HG02981 (cell line): ENCODE measurements around the gene KLF6.

Experiments used
- ATAC-seq: cut with Tn5 transposase; IDR thresholded peaks from one replicate; pipeline ENCODE4 v1.9.1; 2021; ENCODE audit warnings: mild to moderate bottlenecking, moderate library complexity; ENCODE audit not compliant: unreplicated experiment

Gene KLF6

GRCh38 chr10:3812141-3812540, 27.1 kb upstream of the KLF6 start:
- no peak for ATAC-seq

DNA sequence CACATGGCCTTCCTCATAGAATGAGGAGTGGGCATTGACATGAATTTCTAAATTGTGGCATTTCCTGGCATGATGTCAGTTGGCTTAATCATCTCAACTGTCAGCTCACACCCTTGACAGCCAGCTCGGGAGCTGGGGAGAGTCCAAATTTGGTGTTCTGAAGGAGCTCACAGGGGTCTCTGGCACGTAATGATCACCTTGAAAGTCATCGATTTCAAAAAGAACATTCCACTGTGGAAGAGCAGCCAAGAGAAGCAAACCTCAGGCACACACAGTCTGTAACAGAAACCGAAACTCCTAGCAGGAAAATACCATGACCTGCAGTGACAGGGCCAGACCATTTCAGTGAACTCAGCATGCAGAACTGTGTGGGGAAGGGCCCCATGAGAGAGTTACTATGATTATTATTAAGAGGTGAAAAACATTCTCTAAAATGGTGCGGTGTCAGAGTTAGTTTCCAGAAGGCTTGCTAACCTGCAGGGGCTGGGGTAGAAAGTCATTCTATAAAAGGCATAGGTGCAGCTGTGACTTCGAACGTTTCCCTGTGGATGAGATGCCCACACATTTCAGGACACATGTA, 26.4 kb upstream of the KLF6 start:
- ATAC-seq: peak; percentile 78

DNA sequence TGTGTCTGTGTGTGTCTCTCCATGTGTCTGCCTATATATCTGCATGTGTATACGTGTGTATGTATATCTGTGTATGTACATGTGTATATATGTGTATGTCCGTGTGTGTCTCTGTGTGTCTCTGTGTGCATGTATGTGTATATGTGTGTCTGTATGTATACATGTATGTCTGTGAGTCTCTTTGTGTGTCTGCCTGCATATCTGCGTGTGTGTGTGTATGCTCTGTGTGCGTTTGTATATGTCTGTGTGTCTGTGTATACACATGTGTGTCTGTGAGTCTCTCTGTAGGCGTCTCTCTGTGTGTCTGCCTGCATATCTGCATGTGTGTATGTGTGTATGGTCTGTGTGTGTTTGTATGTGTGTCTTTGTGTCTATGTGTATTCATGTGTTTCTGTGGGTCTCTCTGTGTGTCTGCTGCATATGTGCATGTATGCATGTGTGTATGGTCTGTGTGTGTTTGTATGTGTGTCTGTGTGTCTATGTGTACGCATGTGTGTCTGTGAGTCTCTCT, 23.7 kb upstream of the KLF6 start:
- no peak for ATAC-seq

DNA sequence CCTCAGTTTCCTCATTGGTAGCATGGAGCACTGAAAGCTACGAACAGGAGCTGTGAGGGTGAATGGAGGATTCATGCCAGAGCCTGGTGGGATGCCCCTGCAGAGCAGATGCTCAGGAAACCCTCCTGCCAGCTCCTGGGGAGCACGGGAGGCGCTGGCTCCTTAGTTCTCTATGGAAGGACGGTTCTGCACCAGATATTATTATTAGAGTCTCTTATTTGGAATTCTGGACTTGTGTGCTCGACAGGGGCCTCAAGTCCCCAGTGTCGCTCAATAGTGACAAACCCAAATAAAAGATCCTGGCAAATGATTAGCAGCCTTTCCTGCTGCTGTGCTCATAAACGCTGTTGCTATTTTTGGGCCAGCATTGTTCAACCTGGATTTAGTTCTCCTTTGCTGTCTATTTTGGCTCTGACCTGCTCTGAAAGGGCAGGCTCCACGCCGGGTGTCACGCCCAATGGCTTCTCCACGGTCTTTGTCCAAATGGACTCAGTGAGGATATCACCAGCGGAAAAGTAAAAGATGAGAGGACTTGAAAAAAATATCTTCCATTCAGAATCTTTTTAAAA, 23.0 kb upstream of the KLF6 start:
- ATAC-seq: no peak

GRCh38 chr10:3807211-3807927, 22.4 kb upstream of the KLF6 start:
- no peak for ATAC-seq

- no peak for ATAC-seq
Measured at GRCh38 chr10:3806603-3807002, 21.6 kb upstream of the KLF6 start.

GRCh38 chr10:3805791-3806461, 20.9 kb upstream of the KLF6 start:
- peak; percentile 38 for ATAC-seq

GRCh38 chr10:3805201-3805790, 20.3 kb upstream of the KLF6 start:
- peak; percentile 42 for ATAC-seq

- ATAC-seq: no peak
Measured at GRCh38 chr10:3803927-3804741, 19.1 kb upstream of the KLF6 start.

DNA sequence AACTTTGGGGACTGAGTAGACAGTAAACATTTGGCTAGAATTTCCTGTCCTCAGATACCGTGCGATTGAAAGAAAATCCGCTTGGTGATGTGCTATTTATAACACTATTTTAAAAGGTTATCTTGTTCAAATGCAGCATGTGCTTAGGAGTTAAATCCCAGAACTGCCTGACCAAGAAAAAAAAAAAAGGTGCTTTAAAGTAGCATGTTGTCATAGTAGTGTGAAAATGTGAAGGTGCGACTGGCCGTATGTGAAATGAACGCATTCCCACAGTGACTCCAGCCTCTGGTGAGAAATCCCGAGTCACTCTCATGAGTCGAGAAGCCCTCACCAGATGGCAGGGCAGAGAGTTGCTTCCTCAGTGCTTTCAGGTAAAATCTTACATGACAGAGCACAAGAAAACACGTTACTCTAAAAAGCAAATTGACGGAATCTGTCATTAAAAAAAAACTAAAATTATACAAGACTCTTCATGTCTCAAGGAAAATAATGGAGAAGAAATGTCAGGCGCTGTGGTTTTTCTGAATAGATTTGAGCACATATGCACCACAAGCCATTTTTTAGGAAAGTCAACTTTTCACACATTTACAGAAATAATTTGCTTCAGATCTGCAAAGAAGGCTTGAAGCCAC, 18.4 kb upstream of the KLF6 start:
- ATAC-seq: no peak

GRCh38 chr10:3802526-3803265, 17.7 kb upstream of the KLF6 start:
- ATAC-seq: no peak

GRCh38 chr10:3801558-3802192, 16.7 kb upstream of the KLF6 start:
- no peak for ATAC-seq

- ATAC-seq: no peak
Measured at GRCh38 chr10:3800586-3800985, 15.6 kb upstream of the KLF6 start.

GRCh38 chr10:3797750-3798149, 12.7 kb upstream of the KLF6 start:
- no peak for ATAC-seq

- ATAC-seq: no peak
Measured at GRCh38 chr10:3793553-3793952, 8.5 kb upstream of the KLF6 start.

GRCh38 chr10:3792710-3793219, 7.8 kb upstream of the KLF6 start:
- ATAC-seq: no peak

DNA sequence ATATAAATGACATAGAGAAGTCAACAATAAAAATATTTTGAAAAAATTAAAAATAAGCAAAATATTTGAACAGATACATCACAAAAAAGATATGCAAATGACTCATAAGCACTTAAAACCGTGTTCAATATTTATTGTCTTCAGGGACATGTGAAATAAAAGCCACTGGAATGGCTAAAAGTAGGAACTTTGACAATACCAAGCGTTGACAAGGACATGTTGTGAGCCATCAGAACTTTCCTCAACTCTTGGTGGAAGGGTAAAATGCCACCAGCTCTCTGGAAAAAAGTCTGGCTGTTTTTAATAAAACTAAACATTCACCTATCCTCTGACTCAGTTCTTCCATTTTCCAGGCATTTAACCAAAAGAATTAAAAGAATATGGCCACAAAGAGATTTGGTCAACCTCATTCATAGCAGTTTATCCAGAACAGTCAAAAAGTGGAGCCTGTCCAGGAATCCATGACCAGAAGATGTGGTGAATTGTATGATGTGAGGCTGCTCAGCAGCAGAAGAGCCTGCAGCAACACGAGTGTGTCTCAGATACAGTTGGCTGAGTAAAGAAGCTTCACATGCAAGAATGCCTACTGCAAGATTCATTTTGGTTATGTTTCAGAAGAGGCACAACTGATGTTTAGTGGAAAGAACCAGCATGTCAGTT, 7.1 kb upstream of the KLF6 start:
- no peak for ATAC-seq

GRCh38 chr10:3790858-3791257, 5.8 kb upstream of the KLF6 start:
- no peak for ATAC-seq
